NCI-H128 (cell line): ENCODE data around the gene MTCL1.
"Not testable (repeated sequence)": the region's sequence is repeated elsewhere in the genome, so short reads cannot be mapped to it uniquely, and the experiment has no call there.

Source experiments
- DNase-seq: peaks from one replicate; lab custom pipeline; 2025; ENCODE audit not compliant: unreplicated experiment; lab: John Stamatoyannopoulos, UW

The MTCL1 gene

GRCh38 chr18:8741532-8741931, 36.2 kb downstream of the MTCL1 start:
- DNase-seq: no peak

GRCh38 chr18:8742387-8743361, 37.3 kb downstream of the MTCL1 start:
- no peak for DNase-seq

GRCh38 chr18:8744038-8744437, 38.7 kb downstream of the MTCL1 start:
- DNase-seq: no peak

- DNase-seq: no peak
Observed at GRCh38 chr18:8744656-8745055, 39.3 kb downstream of the MTCL1 start.

- no peak for DNase-seq
Observed at GRCh38 chr18:8745355-8746014, 40.1 kb downstream of the MTCL1 start.

- no peak for DNase-seq
Observed at GRCh38 chr18:8747440-8747937, 42.1 kb downstream of the MTCL1 start.

- DNase-seq: no peak
Observed at GRCh38 chr18:8749492-8749891, 44.1 kb downstream of the MTCL1 start.

- DNase-seq: no peak
Observed at GRCh38 chr18:8750954-8751415, 45.6 kb downstream of the MTCL1 start.

- no peak for DNase-seq
Observed at GRCh38 chr18:8751692-8752091, 46.3 kb downstream of the MTCL1 start.

- DNase-seq: no peak
Observed at GRCh38 chr18:8752329-8752728, 47.0 kb downstream of the MTCL1 start.

- DNase-seq: no peak
Observed at GRCh38 chr18:8754995-8755960, 49.9 kb downstream of the MTCL1 start.

GRCh38 chr18:8756571-8756970, 51.2 kb downstream of the MTCL1 start:
- no peak for DNase-seq

- DNase-seq: no peak
Observed at GRCh38 chr18:8757396-8757997, 52.1 kb downstream of the MTCL1 start.

- DNase-seq: no peak
Observed at GRCh38 chr18:8758466-8758865, 53.1 kb downstream of the MTCL1 start.

- DNase-seq: no peak
Observed at GRCh38 chr18:8760984-8761383, 55.6 kb downstream of the MTCL1 start.

GRCh38 chr18:8761535-8761934, 56.2 kb downstream of the MTCL1 start:
- DNase-seq: not testable (repeated sequence)

- DNase-seq: no peak
Observed at GRCh38 chr18:8762968-8763367, 57.6 kb downstream of the MTCL1 start.

- no peak for DNase-seq
Observed at GRCh38 chr18:8763611-8764010, 58.3 kb downstream of the MTCL1 start.

GRCh38 chr18:8765783-8766463, 60.6 kb downstream of the MTCL1 start:
- DNase-seq: no peak
